A549 (cell line): ENCODE data around the gene ZDHHC11. TPM values are rescaled to one million over a fixed set of nuclear protein-coding genes. Genes with fewer than 3 reads are reported as not detected.

ENCODE experiments used
- ATAC-seq, 2 experiments: fragments of 200-7000 bp in 1 of 2; fragments of >200 bp in 1 of 2; cut with Nextera tagmentation in 1 of 2; cut with Tn5 transposase in 1 of 2; 3 replicates each; pipeline versions ENCODE4 v1.8.0 to v1.9.1; 2018 to 2020; ENCODE audit warnings: mild to moderate bottlenecking in 1 of 2, moderate library complexity in 1 of 2
- CTCF ChIA-PET: fragments of 300-600 bp; sonication (Branson Sonifier 250); formaldehyde crosslinking; extraction: SDS; loops from one replicate; lab custom pipeline; 2021; ENCODE audit warnings: antibody characterized with exemption, inconsistent platforms; lab: Yijun Ruan, JAX
- POLR2A ChIA-PET: fragments of 350-600 bp; formaldehyde crosslinking; extraction: SDS; loops from one replicate; lab custom pipeline; 2021; ENCODE audit warnings: antibody characterized with exemption, inconsistent platforms; lab: Yijun Ruan, JAX
- DNase-seq, 2 experiments: peaks; one replicate each; pipeline versions ENCODE4 v3.0.0 to v3.0.0-alpha.2; 2011 to 2016; ENCODE audit warnings: low read depth in 1 of 2, low spot score in 1 of 2
- FAIRE-seq: peaks from 2 replicates; lab custom pipeline; 2011; peaks lifted over from hg19 to GRCh38; lab: Jason Lieb, UNC
- H3K27ac ChIP-seq, 2 experiments: fragments of >200 bp; sonication (Bioruptor Twin); formaldehyde crosslinking; 3 replicates each; pipeline ENCODE4 v1.5.1; 2016 to 2017
- H3K4me1 ChIP-seq: fragments of >200 bp; sonication (Bioruptor Twin); formaldehyde crosslinking; 3 replicates; pipeline ENCODE4 v1.6.1; 2016
- H3K4me2 ChIP-seq: fragments of >200 bp; sonication (Bioruptor Twin); formaldehyde crosslinking; 3 replicates; pipeline ENCODE4 v1.6.1; 2016
- H3K4me3 ChIP-seq: fragments of >200 bp; sonication (Bioruptor Twin); formaldehyde crosslinking; 3 replicates; pipeline ENCODE4 v1.5.1; 2016
- H3K9me3 ChIP-seq: fragments of >200 bp; sonication (Bioruptor Twin); formaldehyde crosslinking; 3 replicates; pipeline ENCODE4 v1.6.1; 2016
- ATOH8 ChIP-seq: fragments of 250-450 bp; sonication (Bioruptor Pico); IDR thresholded peaks from 2 replicates; pipeline ENCODE4 v1.5.0; 2020; ENCODE audit warnings: low read depth, mild to moderate bottlenecking, moderate library complexity
- BCL3 ChIP-seq: fragments of >200 bp; sonication (Bioruptor Twin); formaldehyde crosslinking; IDR thresholded peaks from 3 replicates; pipeline ENCODE4 v1.6.1; 2016
- BHLHE40 ChIP-seq: IDR thresholded peaks from 2 replicates; pipeline ENCODE4 v1.6.1; 2012; ENCODE audit warnings: low read depth, low read length, inconsistent platforms
- CHD2 ChIP-seq: fragments of 150-350 bp; IDR thresholded peaks from 2 replicates; pipeline ENCODE4 v1.6.1; 2014; ENCODE audit warnings: low read length; ENCODE audit not compliant: partially characterized antibody
- CHD4 ChIP-seq: fragments of 200-600 bp; sonication (generic); IDR thresholded peaks from 2 replicates; pipeline ENCODE4 v1.6.1; 2016; ENCODE audit warnings: antibody characterized with exemption, mild to moderate bottlenecking, borderline replicate concordance
- ESRRA ChIP-seq: fragments of 150-350 bp; IDR thresholded peaks from 2 replicates; pipeline ENCODE4 v1.6.1; 2014; ENCODE audit warnings: mild to moderate bottlenecking, low read length, borderline replicate concordance
- FOXS1 ChIP-seq: fragments of 250-450 bp; sonication (Bioruptor Pico); IDR thresholded peaks from 2 replicates; pipeline ENCODE4 v1.5.0; 2020; ENCODE audit warnings: mild to moderate bottlenecking, moderate library complexity
- HDAC2 ChIP-seq: fragments of 200-600 bp; sonication (generic); IDR thresholded peaks from 2 replicates; pipeline ENCODE4 v1.6.1; 2016
- HMGXB4 ChIP-seq: fragments of 250-450 bp; sonication (Bioruptor Pico); IDR thresholded peaks from 2 replicates; pipeline ENCODE4 v1.5.0; 2021; ENCODE audit warnings: mild to moderate bottlenecking, moderate library complexity, borderline replicate concordance
- HOXB13 ChIP-seq: fragments of 250-450 bp; sonication (Bioruptor Pico); IDR thresholded peaks from 2 replicates; pipeline ENCODE4 v1.5.0; 2020; ENCODE audit warnings: low read depth, mild to moderate bottlenecking, moderate library complexity
- KDM1A ChIP-seq: fragments of 200-600 bp; sonication (generic); IDR thresholded peaks from 2 replicates; pipeline ENCODE4 v1.6.1; 2016; ENCODE audit warnings: low read depth, mild to moderate bottlenecking
- MAFK ChIP-seq: fragments of 450-650 bp; IDR thresholded peaks from 2 replicates; pipeline ENCODE4 v1.6.1; 2014; ENCODE audit not compliant: partially characterized antibody
- MYC ChIP-seq: IDR thresholded peaks from 2 replicates; pipeline ENCODE4 v1.6.1; 2012; ENCODE audit warnings: mild to moderate bottlenecking, inconsistent platforms, low read length, improper control_type of control experiment, borderline replicate concordance
- PHF8 ChIP-seq: fragments of 200-600 bp; sonication (generic); IDR thresholded peaks from 2 replicates; pipeline ENCODE4 v1.6.1; 2016; ENCODE audit warnings: low read depth, mild to moderate bottlenecking, antibody characterized with exemption, moderate library complexity, borderline replicate concordance
- POLR2A ChIP-seq: IDR thresholded peaks from 2 replicates; pipeline ENCODE4 v1.6.1; 2012; ENCODE audit warnings: mild to moderate bottlenecking, low read length
- RAD21 ChIP-seq, 2 experiments: fragments of >200 bp in 1 of 2; sonication (Bioruptor Twin) in 1 of 2; formaldehyde crosslinking in 1 of 2; IDR thresholded peaks in 1 of 2; conservative IDR thresholded peaks in 1 of 2; 2 replicates in 1 of 2; 3 replicates in 1 of 2; pipeline ENCODE4 v1.6.1; 2012 to 2018; ENCODE audit warnings: inconsistent platforms in 1 of 2
- TFCP2L1 ChIP-seq: fragments of 250-450 bp; sonication (Bioruptor Pico); IDR thresholded peaks from 2 replicates; pipeline ENCODE4 v1.5.0; 2021; ENCODE audit warnings: mild to moderate bottlenecking
- TP53 ChIP-seq: fragments of 250-450 bp; sonication (Bioruptor Pico); IDR thresholded peaks from 2 replicates; pipeline ENCODE4 v1.5.0; 2021; ENCODE audit warnings: mild to moderate bottlenecking, moderate library complexity
- USF2 ChIP-seq: fragments of 450-650 bp; IDR thresholded peaks from 2 replicates; pipeline ENCODE4 v1.6.1; 2014; ENCODE audit warnings: antibody characterized with exemption
- ZC3H11A ChIP-seq: fragments of 450-650 bp; IDR thresholded peaks from 2 replicates; pipeline ENCODE4 v1.6.1; 2014; ENCODE audit warnings: antibody characterized with exemption, mild to moderate bottlenecking
- ZNF302 ChIP-seq: fragments of 250-450 bp; sonication (Bioruptor Pico); IDR thresholded peaks from 2 replicates; pipeline ENCODE4 v1.9.0; 2021; ENCODE audit warnings: inconsistent platforms, mild to moderate bottlenecking, moderate library complexity
- ZSCAN20 ChIP-seq: fragments of 250-450 bp; sonication (Bioruptor Pico); IDR thresholded peaks from 2 replicates; pipeline ENCODE4 v1.8.0; 2022; ENCODE audit warnings: mild to moderate bottlenecking, moderate library complexity
- WGBS: methylation state at CpG from one replicate; pipeline ENCODE4 v1.1.6; 2017; ENCODE audit errors: missing lambda C conversion rate; 5-methylcytosine and 5-hydroxymethylcytosine counted together
- polyA plus RNA-seq, 4 experiments: library from polyadenylated mRNA; depleted of rRNA in 3 of 4; stranded (reverse); fragments of >200 nt; fragmentation: RNase III in 1 of 4; extraction: RNeasy Plus Mini Kit Qiagen cat#74134 plus additional on column Dnase treatment in 1 of 4; gene quantifications; 2 replicates in 3 of 4; 3 replicates in 1 of 4; pipeline ENCODE4 v1.2.3, GENCODE V29; 2011 to 2017

The ZDHHC11 gene
- polyA plus RNA-seq, 2 of the 4 experiments (the other 2 are of a cell fraction), result 2.6 to 13.7 TPM

- ChIA-PET POLR2A (no interaction called here), CTCF (interaction anchor here (1.0 kb wide), 1 partner anchor 15 kb away, joined by 3 read pairs; no protein-coding TSS in a partner anchor)
- no peak for DNase-seq
- H3K4me3 ChIP-seq, result no peak overlapping the region
- ATAC-seq, result no peak
- 69% methylated on average over 8 of the region's 8 CpGs for WGBS
- peaks cover 17% of the 10 kb centered on the region; the same call in 2 of the 3 replicates for H3K4me1 ChIP-seq
- H3K9me3 ChIP-seq, result no peaks in the 10 kb centered on the region
- no peak for TF ChIP-seq HOXB13 (CRISPR knock-in tag)
- no peak for TF ChIP-seq USF2
- TF ChIP-seq MAFK, result no peak
- TF ChIP-seq BHLHE40, result no peak
- TF ChIP-seq MYC, result no peak
- TF ChIP-seq HDAC2, result no peak
- no peak for TF ChIP-seq CHD4
- TF ChIP-seq CHD2, result no peak
- no peak for TF ChIP-seq ZC3H11A
- TF ChIP-seq, all 56 proteins: peak for 0
- Histone ChIP-seq H3K4me2 (no peak overlapping the region), H3K27ac (no peak overlapping the region)
- no peak for FAIRE-seq
Observed at GRCh38 chr5:761854-762710, 88.7 kb downstream of the ZDHHC11 start.

- ChIA-PET CTCF (no interaction called here), POLR2A (no interaction called here)
- Histone ChIP-seq H3K4me2 (no peak overlapping the region), H3K4me1 (peaks cover 17% of the 10 kb centered on the region; the same call in 2 of the 3 replicates), H3K27ac (no peak overlapping the region), H3K9me3 (no peaks in the 10 kb centered on the region), H3K4me3 (no peak overlapping the region)
- TF ChIP-seq ZNF302 (CRISPR knock-in tag) (no peak), CHD4 (no peak), USF2 (no peak), POLR2A (no peak), PHF8 (no peak), TFCP2L1 (CRISPR knock-in tag) (no peak), BCL3 (no peak), RAD21 (conservative IDR thresholded peaks at IDR 0.05 in 1 of 2, IDR thresholded peaks at IDR 0.05 in 1 of 2) (no peak), ESRRA (no peak), ATOH8 (CRISPR knock-in tag) (no peak), ZSCAN20 (CRISPR knock-in tag) (no peak), TP53 (CRISPR knock-in tag) (no peak), ZC3H11A (no peak), HMGXB4 (CRISPR knock-in tag) (no peak), FOXS1 (CRISPR knock-in tag) (no peak), KDM1A (no peak)
- no peak for FAIRE-seq
- no peak for ATAC-seq
- no peak for DNase-seq
- WGBS, result 62% methylated on average over 14 of the region's 15 CpGs
Observed at GRCh38 chr5:761059-761771, 89.6 kb downstream of the ZDHHC11 start.
